ENCODE measurements around the gene GRN. TPM values are rescaled to one million over a fixed set of nuclear protein-coding genes. Genes with fewer than 3 reads are reported as not detected.
A peak's percentile ranks its signal among the peaks of the same experiment; 100 is the strongest.

Gene GRN
- total and polyA plus RNA-seq, 2 of the 13 experiments (the other 11 are each of a cell fraction or from before 2014, with no cell fraction given) = 86.6 to 143 TPM

- TF ChIP-seq ZBTB3 (CRISPR knock-in tag; IDR thresholded peaks at IDR 0.05; ENCODE audit: borderline replicate concordance, low read depth) = no peak
- TF ChIP-seq ZNF432 (CRISPR knock-in tag; IDR thresholded peaks at IDR 0.05; ENCODE audit: borderline replicate concordance) = no peak
- no peak for TF ChIP-seq SMYD3 (CRISPR knock-in tag; IDR thresholded peaks at IDR 0.05)
- TF ChIP-seq MIER2 (CRISPR knock-in tag; IDR thresholded peaks at IDR 0.05) = peak; percentile 74
- TF ChIP-seq ZBTB42 (CRISPR knock-in tag; IDR thresholded peaks at IDR 0.05) = no peak
- TF ChIP-seq LCORL (IDR thresholded peaks at IDR 0.05) = no peak
- TF ChIP-seq LCORL (CRISPR knock-in tag; IDR thresholded peaks at IDR 0.05) = peak; percentile 76
- TF ChIP-seq ATAD3A (CRISPR knock-in tag; IDR thresholded peaks at IDR 0.05) = no peak
- peak; percentile 50; the same call in 1 of the 2 replicates for TF ChIP-seq SAP130 (CRISPR knock-in tag; IDR thresholded peaks at IDR 0.05; ENCODE audit: low read depth)
- 0 out of 2 replicates have a peak, but pooled peaks have one; percentile 40 for TF ChIP-seq PHF21A (CRISPR knock-in tag; IDR thresholded peaks at IDR 0.05)
- 0 out of 2 replicates have a peak, but pooled peaks have one; percentile 36 for TF ChIP-seq MAZ (IDR thresholded peaks at IDR 0.05; ENCODE audit: borderline replicate concordance, low read depth, low read length)
- TF ChIP-seq MAZ (CRISPR knock-in tag; IDR thresholded peaks at IDR 0.05; ENCODE audit: low read depth) = no peak
- peak in 1 of 2 experiments; percentile 26; a peak in 1 of 4 replicates for TF ChIP-seq EP300 (IDR thresholded peaks at IDR 0.05; ENCODE audit: low read depth in 2 of 2, low read length in 2 of 2)
- TF ChIP-seq EP300 (CRISPR knock-in tag; IDR thresholded peaks at IDR 0.05; ENCODE audit: borderline replicate concordance) = no peak
- TF ChIP-seq ZNF563 (CRISPR knock-in tag; IDR thresholded peaks at IDR 0.05) = 0 out of 2 replicates have a peak, but pooled peaks have one; percentile 8
- no peak for TF ChIP-seq NONO (IDR thresholded peaks at IDR 0.05)
- TF ChIP-seq NONO (CRISPR knock-in tag; conservative IDR thresholded peaks at IDR 0.05) = 0 out of 2 replicates have a peak, but pooled peaks have one; percentile 24
- TF ChIP-seq ZNF34 (CRISPR knock-in tag; IDR thresholded peaks at IDR 0.05; ENCODE audit: borderline replicate concordance) = no peak
- no peak for TF ChIP-seq ZNF570 (CRISPR knock-in tag; IDR thresholded peaks at IDR 0.05; ENCODE audit: borderline replicate concordance)
- 0 out of 2 replicates have a peak, but pooled peaks have one; percentile 13 for TF ChIP-seq SP5 (CRISPR knock-in tag; IDR thresholded peaks at IDR 0.05; ENCODE audit: borderline replicate concordance, low read depth)
- TF ChIP-seq DNMT1 (CRISPR knock-in tag; IDR thresholded peaks at IDR 0.05) = 0 out of 2 replicates have a peak, but pooled peaks have one; percentile 12
- no peak for TF ChIP-seq RBM39 (IDR thresholded peaks at IDR 0.05; ENCODE audit: low read depth, low read length, poor library complexity, severe bottlenecking)
- TF ChIP-seq GATAD2A (CRISPR knock-in tag; IDR thresholded peaks at IDR 0.05) = peak; percentile 27; the same call in 1 of the 2 replicates
Observed at GRCh38 chr17:44312396-44313104, 32.6 kb upstream of the GRN start (continued).
